Smooth muscle cell (in vitro differentiated cells): Measurements from ENCODE around the gene PISD. TPM values are rescaled to one million over a fixed set of nuclear protein-coding genes. Genes with fewer than 3 reads are reported as not detected.

ENCODE experiments used
- DNase-seq: peaks from one replicate; lab custom pipeline; 2025; ENCODE audit not compliant: unreplicated experiment; lab: John Stamatoyannopoulos, UW
- H2AFZ ChIP-seq: fragments of 200-600 bp; sonication (generic); 2 replicates; pipeline ENCODE4 v1.6.0; 2016; ENCODE audit warnings: antibody characterized with exemption, low read depth, mild to moderate bottlenecking
- H3F3A ChIP-seq: fragments of 200-600 bp; sonication (generic); 2 replicates; pipeline ENCODE4 v1.6.0; 2017; ENCODE audit warnings: antibody characterized with exemption, low read depth
- H3K27ac ChIP-seq: fragments of 200-600 bp; sonication (generic); 2 replicates; pipeline ENCODE4 v1.5.1; 2016; ENCODE audit warnings: low read depth, mild to moderate bottlenecking
- H3K27me3 ChIP-seq: fragments of 200-600 bp; sonication (generic); 2 replicates; pipeline ENCODE4 v1.6.1; 2016; ENCODE audit warnings: low read depth, mild to moderate bottlenecking
- H3K36me3 ChIP-seq: fragments of 200-600 bp; sonication (generic); 2 replicates; pipeline ENCODE4 v1.5.1; 2016; ENCODE audit warnings: low read depth
- H3K4me1 ChIP-seq: fragments of 200-600 bp; sonication (generic); 2 replicates; pipeline ENCODE4 v1.5.1; 2016; ENCODE audit warnings: low read depth
- H3K4me2 ChIP-seq: fragments of 200-600 bp; sonication (generic); 2 replicates; pipeline ENCODE4 v1.6.0; 2016; ENCODE audit warnings: mild to moderate bottlenecking
- H3K4me3 ChIP-seq: fragments of 200-600 bp; sonication (generic); 2 replicates; pipeline ENCODE4 v1.5.1; 2016; ENCODE audit warnings: mild to moderate bottlenecking
- H3K79me2 ChIP-seq: fragments of 200-600 bp; sonication (generic); 2 replicates; pipeline ENCODE4 v1.6.0; 2016; ENCODE audit warnings: low read depth, mild to moderate bottlenecking
- H3K9ac ChIP-seq: fragments of 200-600 bp; sonication (generic); 2 replicates; pipeline ENCODE4 v1.6.0; 2016; ENCODE audit warnings: low read depth
- H3K9me3 ChIP-seq: fragments of 200-600 bp; sonication (generic); replicated peaks from 2 replicates; pipeline ENCODE4 v1.5.1; 2016; ENCODE audit warnings: low read depth
- H4K20me1 ChIP-seq: fragments of 200-600 bp; sonication (generic); 2 replicates; pipeline ENCODE4 v1.6.0; 2016; ENCODE audit warnings: low read depth
- CTCF ChIP-seq: fragments of 200-600 bp; sonication (generic); IDR thresholded peaks from 2 replicates; pipeline ENCODE4 v1.5.1; 2017; ENCODE audit warnings: borderline replicate concordance, mild to moderate bottlenecking, antibody characterized with exemption; ENCODE audit not compliant: insufficient read depth, poor library complexity, severe bottlenecking
- WGBS: methylation state at CpG from one replicate; pipeline ENCODE4 v1.1.7; 2016; ENCODE audit warnings: low lambda C conversion rate; 5-methylcytosine and 5-hydroxymethylcytosine counted together
- polyA plus RNA-seq: library from polyadenylated mRNA; unstranded; fragments of >200 nt; fragmentation: Nextera tagmentation; extraction: Ambion mirVana; gene quantifications from 2 replicates; pipeline ENCODE4 v1.2.1, GENCODE V29; 2016
- total RNA-seq: library from RNA; depleted of rRNA; stranded (reverse); fragments of >200 nt; gene quantifications from 2 replicates; pipeline ENCODE4 v1.2.3, GENCODE V29; 2014

The PISD gene
- total and polyA plus RNA-seq, 2 experiments from 2014 or later, result 15.3 to 31.6 TPM

GRCh38 chr22:31614781-31615490 lies 47.1 kb downstream of the PISD start:
- Histone ChIP-seq H3K27ac (no peak overlapping the region), H3F3A (no peaks in the 10 kb centered on the region), H3K36me3 (no peaks in the 10 kb centered on the region), H3K27me3 (no peaks in the 10 kb centered on the region), H3K4me2 (no peak overlapping the region), H2AFZ (no peak overlapping the region), H3K4me1 (no peaks in the 10 kb centered on the region), H3K9me3 (no peaks in the 10 kb centered on the region), H3K9ac (no peak overlapping the region), H3K4me3 (no peak overlapping the region), H4K20me1 (no peaks in the 10 kb centered on the region), H3K79me2 (no peaks in the 10 kb centered on the region)
- WGBS, result 89% methylated on average over 18 of the region's 18 CpGs
- no peak for DNase-seq
- TF ChIP-seq CTCF, result no peak

GRCh38 chr22:31613904-31614296 lies 48.1 kb downstream of the PISD start:
- 96% methylated on average over 10 of the region's 10 CpGs for WGBS
- Histone ChIP-seq H4K20me1 (no peaks in the 10 kb centered on the region), H3K36me3 (no peaks in the 10 kb centered on the region), H3F3A (no peaks in the 10 kb centered on the region), H3K9ac (no peak overlapping the region), H3K27me3 (no peaks in the 10 kb centered on the region), H3K4me3 (no peak overlapping the region), H3K4me2 (no peak overlapping the region), H2AFZ (no peak overlapping the region), H3K4me1 (no peaks in the 10 kb centered on the region), H3K9me3 (no peaks in the 10 kb centered on the region), H3K27ac (no peak overlapping the region), H3K79me2 (no peaks in the 10 kb centered on the region)
- TF ChIP-seq CTCF, result no peak
- no peak for DNase-seq

- no peak overlapping the region for H3K27ac ChIP-seq
- H3K4me2 ChIP-seq, result no peak overlapping the region
- no peaks in the 10 kb centered on the region for H3K79me2 ChIP-seq
- no peak overlapping the region for H3K4me3 ChIP-seq
- H3K4me1 ChIP-seq, result no peaks in the 10 kb centered on the region
- H3K9ac ChIP-seq, result no peak overlapping the region
- H4K20me1 ChIP-seq, result no peaks in the 10 kb centered on the region
- WGBS, result 94% methylated on average over 20 of the region's 23 CpGs
- no peaks in the 10 kb centered on the region for H3K27me3 ChIP-seq
- H3F3A ChIP-seq, result no peaks in the 10 kb centered on the region
- H3K9me3 ChIP-seq, result no peaks in the 10 kb centered on the region
- H3K36me3 ChIP-seq, result no peaks in the 10 kb centered on the region
- no peak for TF ChIP-seq CTCF
- no peak overlapping the region for H2AFZ ChIP-seq
- DNase-seq, result no peak
Observed at GRCh38 chr22:31613286-31613903, 48.6 kb downstream of the PISD start.
